Measurements from ENCODE around the gene KHDC4.
"Not testable (repeated sequence)": the region's sequence is repeated elsewhere in the genome, so short reads cannot be mapped to it uniquely, and the experiment has no call there.

GRCh38 chr1:155930725-155931124 lies 3.5 kb downstream of the KHDC4 start:
- not testable (repeated sequence) for TF ChIP-seq POLR2A (IDR thresholded peaks at IDR 0.05; ENCODE audit: low read depth, low read length); EZH2 (IDR thresholded peaks at IDR 0.05; ENCODE audit: borderline replicate concordance, low read depth, low read length, severe bottlenecking); CTCF (IDR thresholded peaks at IDR 0.05; ENCODE audit: extremely low read depth in 1 of 2, insufficient read depth in 1 of 2, low read depth in 1 of 2, low read length in 2 of 2)

Measured in endothelial cell of umbilical vein (primary cell).